Neural crest cell (in vitro differentiated cells): Measurements from ENCODE around the gene HDAC4. TPM values are rescaled to one million over a fixed set of nuclear protein-coding genes. Genes with fewer than 3 reads are reported as not detected.
A peak's percentile ranks its signal among the peaks of the same experiment; 100 is the strongest.

Source experiments
- DNase-seq: peaks from one replicate; pipeline ENCODE4 v3.0.0; 2021; ENCODE audit warnings: low read depth, mixed read lengths, low spot score
- H3K27ac Mint-ChIP-seq: one replicate; pipeline ENCODE4 v1.8.0; 2021; ENCODE audit warnings: mild to moderate bottlenecking, mixed read lengths; ENCODE audit not compliant: unreplicated experiment
- H3K27me3 Mint-ChIP-seq: 2 replicates; pipeline ENCODE4 v1.8.0; 2021; ENCODE audit warnings: low read depth, mild to moderate bottlenecking, mixed read lengths
- H3K36me3 Mint-ChIP-seq: 2 replicates; pipeline ENCODE4 v1.8.0; 2021; ENCODE audit warnings: low read depth, mild to moderate bottlenecking, mixed read lengths
- H3K4me1 Mint-ChIP-seq: 2 replicates; pipeline ENCODE4 v1.8.0; 2021; ENCODE audit warnings: mixed read lengths
- H3K4me3 Mint-ChIP-seq: one replicate; pipeline ENCODE4 v1.8.0; 2021; ENCODE audit warnings: mild to moderate bottlenecking, mixed read lengths
- H3K9me3 Mint-ChIP-seq: 2 replicates; pipeline ENCODE4 v1.8.0; 2021; ENCODE audit warnings: mixed read lengths
- CTCF ChIP-seq: fragments of 200-600 bp; sonication (generic); conservative IDR thresholded peaks from 2 replicates; pipeline ENCODE4 v1.5.0; 2021; ENCODE audit warnings: antibody characterized with exemption, mild to moderate bottlenecking
- total RNA-seq: library from RNA; stranded (reverse); gene quantifications from 2 replicates; pipeline ENCODE4 v1.2.1, GENCODE V29; 2021

Gene HDAC4
- total RNA-seq, 1 donor from 2014 or later = 52.1 TPM

GRCh38 chr2:239118264-239118663, 282.6 kb downstream of the HDAC4 start:
- Mint-ChIP-seq H3K4me3 (no peak overlapping the region), H3K27me3 (no peaks in the 10 kb centered on the region), H3K9me3 (no peaks in the 10 kb centered on the region), H3K36me3 (no peaks in the 10 kb centered on the region), H3K27ac (peak overlapping the region; percentile 58), H3K4me1 (peaks cover 49% of the 10 kb centered on the region)
- DNase-seq = no peak
- TF ChIP-seq CTCF = no peak

- H3K9me3 Mint-ChIP-seq = no peaks in the 10 kb centered on the region
- TF ChIP-seq CTCF = no peak
- no peak overlapping the region for H3K4me3 Mint-ChIP-seq
- no peak for DNase-seq
- peak overlapping the region; percentile 78 for H3K27ac Mint-ChIP-seq
- no peaks in the 10 kb centered on the region for H3K27me3 Mint-ChIP-seq
- peaks cover 46% of the 10 kb centered on the region for H3K4me1 Mint-ChIP-seq
- no peaks in the 10 kb centered on the region for H3K36me3 Mint-ChIP-seq
Observed at GRCh38 chr2:239117831-239118230, 283.0 kb downstream of the HDAC4 start.

- no peak for DNase-seq
- Mint-ChIP-seq H3K4me3 (peak overlapping the region; percentile 34), H3K27ac (no peak overlapping the region)
Observed at GRCh38 chr2:239116456-239117246, 284.2 kb downstream of the HDAC4 start.

GRCh38 chr2:239115616-239116015, 285.2 kb downstream of the HDAC4 start:
- no peaks in the 10 kb centered on the region for H3K27me3 Mint-ChIP-seq
- TF ChIP-seq CTCF = no peak
- H3K4me3 Mint-ChIP-seq = no peak overlapping the region
- no peaks in the 10 kb centered on the region for H3K9me3 Mint-ChIP-seq
- H3K27ac Mint-ChIP-seq = peak overlapping the region; percentile 78
- H3K4me1 Mint-ChIP-seq = peaks cover 28% of the 10 kb centered on the region
- no peaks in the 10 kb centered on the region for H3K36me3 Mint-ChIP-seq
- DNase-seq = no peak

More at GRCh38 chr2:239116456-239117246, 284.2 kb downstream of the HDAC4 start:
- H3K27me3 Mint-ChIP-seq = no peaks in the 10 kb centered on the region
- no peaks in the 10 kb centered on the region for H3K36me3 Mint-ChIP-seq
- H3K9me3 Mint-ChIP-seq = no peaks in the 10 kb centered on the region
- no peak for TF ChIP-seq CTCF
- H3K4me1 Mint-ChIP-seq = peaks cover 34% of the 10 kb centered on the region

- Mint-ChIP-seq H3K27ac (no peak overlapping the region), H3K4me1 (peaks cover 22% of the 10 kb centered on the region), H3K36me3 (no peaks in the 10 kb centered on the region), H3K4me3 (no peak overlapping the region), H3K9me3 (no peaks in the 10 kb centered on the region), H3K27me3 (no peaks in the 10 kb centered on the region)
- TF ChIP-seq CTCF = no peak
- DNase-seq = no peak
Observed at GRCh38 chr2:239114616-239115265, 286.1 kb downstream of the HDAC4 start.
